Choroid plexus epithelial cell (primary cell): ENCODE measurements around the gene BCL3.

ENCODE experiments used
- DNase-seq: peaks from one replicate; pipeline ENCODE4 v3.0.0-alpha.2; 2010; ENCODE audit warnings: low read depth
- H3K4me3 ChIP-seq: 2 replicates; pipeline ENCODE4 v1.5.1; 2011; ENCODE audit warnings: low read depth, mild to moderate bottlenecking, control low read depth, low read length, moderate library complexity
- CTCF ChIP-seq: conservative IDR thresholded peaks from 2 replicates; pipeline ENCODE4 v1.5.1; 2011; ENCODE audit warnings: low read depth, mild to moderate bottlenecking, control low read depth, inconsistent platforms, low read length, moderate library complexity

BCL3 gene

GRCh38 chr19:44803442-44804428 is 55.2 kb downstream of the BCL3 start:
- DNase-seq: no peak
- no peak for TF ChIP-seq CTCF
- no peak overlapping the region for H3K4me3 ChIP-seq

DNA sequence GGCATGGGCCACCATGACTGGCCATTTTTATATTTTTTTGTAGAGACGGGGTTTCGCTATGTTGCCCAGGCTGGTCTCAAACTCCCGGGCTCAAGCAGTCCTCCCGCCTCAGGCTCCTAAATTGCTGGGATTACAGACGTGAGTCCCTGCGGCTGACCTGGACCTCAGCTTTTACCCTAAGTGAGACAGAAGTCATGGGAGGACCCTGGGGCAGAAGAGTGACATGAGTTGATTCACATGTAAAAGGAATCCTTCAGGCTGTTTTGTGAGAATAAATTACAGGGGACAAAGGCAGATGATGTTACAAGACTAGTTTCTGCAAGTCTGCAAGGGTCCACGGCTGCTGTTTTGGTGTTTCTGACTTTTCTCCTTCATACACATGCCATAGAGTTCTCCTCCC is 57.8 kb downstream of the BCL3 start:
- TF ChIP-seq CTCF: no peak
- DNase-seq: no peak
- no peak overlapping the region for H3K4me3 ChIP-seq

DNA sequence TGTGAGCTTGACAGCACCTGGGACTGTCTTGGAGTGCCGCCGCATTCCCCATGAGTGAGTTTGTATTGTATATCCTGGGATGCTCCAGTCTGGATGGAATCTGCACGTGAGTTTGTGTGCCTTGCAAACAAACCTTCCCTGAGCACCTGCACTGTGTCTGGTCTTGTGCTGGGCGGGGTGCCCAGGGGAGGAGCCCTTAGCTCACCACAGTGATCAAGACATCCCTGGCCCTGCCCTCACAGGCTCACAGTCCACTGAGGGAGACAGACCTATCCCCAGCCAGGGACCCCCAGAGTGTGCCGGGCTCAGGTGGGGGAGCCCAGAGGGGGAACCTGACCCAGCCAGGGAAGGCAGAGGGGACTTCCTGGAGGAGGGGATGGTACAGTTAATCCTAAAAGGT is 58.7 kb downstream of the BCL3 start:
- no peak for TF ChIP-seq CTCF
- DNase-seq: no peak
- H3K4me3 ChIP-seq: no peak overlapping the region

DNA sequence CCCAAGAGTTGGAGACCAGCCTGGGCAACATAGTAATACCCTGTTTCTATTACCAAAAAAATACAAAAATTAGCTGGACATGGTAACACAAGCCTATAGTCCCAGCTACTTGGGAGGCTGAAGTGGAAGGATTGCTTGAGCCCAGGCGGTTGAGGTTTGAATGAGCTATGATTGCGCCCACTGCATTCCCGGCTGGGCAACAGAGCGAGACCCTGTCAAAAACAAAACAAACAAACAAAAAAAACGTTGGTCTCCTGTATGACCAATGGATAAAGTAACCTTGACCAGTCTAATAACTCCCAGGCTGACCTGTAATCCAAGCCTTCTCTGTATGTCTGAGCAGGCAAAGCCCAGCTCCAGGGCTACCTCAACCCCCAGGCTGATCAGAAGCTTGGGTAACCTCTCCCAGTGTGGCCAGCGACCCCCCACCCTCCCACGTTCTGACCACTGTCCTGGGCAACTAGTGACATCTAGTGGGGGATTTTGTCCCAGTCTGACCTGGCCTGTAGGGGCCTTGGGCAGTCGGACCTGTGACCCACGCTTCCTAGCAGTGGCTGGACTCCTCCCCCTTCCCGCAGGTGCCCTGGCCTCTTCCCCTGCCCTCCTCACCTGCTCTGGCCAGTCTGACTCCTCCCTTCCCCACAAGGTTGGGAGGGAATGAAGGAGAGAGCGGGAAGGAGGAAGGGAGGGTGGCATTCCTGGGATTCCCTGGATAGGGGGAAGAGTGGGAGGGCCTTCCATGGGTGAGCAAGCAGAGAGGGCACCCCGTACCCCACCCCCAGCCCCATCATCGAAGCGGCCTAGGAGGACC is 59.3 kb downstream of the BCL3 start:
- DNase-seq: peak; percentile 32
- H3K4me3 ChIP-seq: no peak overlapping the region
- peak; percentile 54 for TF ChIP-seq CTCF

GRCh38 chr19:44808463-44809371 is 60.2 kb downstream of the BCL3 start, which contains the start of gene BCAM:
Gene BCAM (plus strand): TSS chr19:44809103. CDS start chr19:44809125, 22 bp downstream.
- H3K4me3 ChIP-seq: peak within 1 kb of the TSS; percentile 60
- TF ChIP-seq CTCF: no peak
- peak; percentile 69 for DNase-seq
